ENCODE data around the gene SLC41A2. TPM values are rescaled to one million over a fixed set of nuclear protein-coding genes. Genes with fewer than 3 reads are reported as not detected.

SLC41A2 gene
- total RNA-seq, 3 donors from 2014 or later = 29.3 to 46.2 (median 41.9) TPM

DNA sequence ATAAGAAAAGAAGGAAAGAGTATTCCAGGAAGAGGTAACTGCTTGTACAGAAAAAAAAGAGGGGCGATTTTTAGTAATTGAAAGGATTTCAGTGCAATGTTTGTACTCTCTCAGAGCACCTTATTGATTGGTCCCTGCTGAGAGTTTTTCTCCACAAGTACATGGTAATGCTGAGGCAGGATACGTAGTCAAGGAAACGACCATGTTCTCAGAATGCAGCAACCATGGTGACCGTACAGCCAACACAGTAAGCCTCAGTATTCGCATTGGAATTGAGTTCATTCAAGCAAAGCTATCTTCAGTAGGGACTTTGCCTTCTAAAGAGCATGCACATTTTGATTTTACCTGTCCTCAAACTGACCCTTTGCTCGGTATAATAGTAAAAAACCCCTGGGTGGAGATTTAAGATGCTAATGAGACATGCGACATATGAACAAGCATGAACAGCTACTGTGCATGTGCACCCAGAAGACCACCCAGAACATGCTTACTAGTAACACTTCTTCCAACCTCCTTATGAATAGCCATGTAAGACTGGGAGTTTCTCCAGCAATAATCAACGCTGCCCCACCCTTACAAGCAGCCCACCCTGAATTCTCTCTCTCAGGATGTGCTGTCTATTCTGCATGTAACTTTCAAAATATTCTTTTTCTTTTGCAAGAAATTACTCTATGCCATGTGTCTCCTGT, 6.2 kb upstream of the SLC41A2 start:
- Histone ChIP-seq H3K9me3 (no peaks in the 10 kb centered on the region), H3K4me3 (no peak overlapping the region)
- TF ChIP-seq, protein P1, sequence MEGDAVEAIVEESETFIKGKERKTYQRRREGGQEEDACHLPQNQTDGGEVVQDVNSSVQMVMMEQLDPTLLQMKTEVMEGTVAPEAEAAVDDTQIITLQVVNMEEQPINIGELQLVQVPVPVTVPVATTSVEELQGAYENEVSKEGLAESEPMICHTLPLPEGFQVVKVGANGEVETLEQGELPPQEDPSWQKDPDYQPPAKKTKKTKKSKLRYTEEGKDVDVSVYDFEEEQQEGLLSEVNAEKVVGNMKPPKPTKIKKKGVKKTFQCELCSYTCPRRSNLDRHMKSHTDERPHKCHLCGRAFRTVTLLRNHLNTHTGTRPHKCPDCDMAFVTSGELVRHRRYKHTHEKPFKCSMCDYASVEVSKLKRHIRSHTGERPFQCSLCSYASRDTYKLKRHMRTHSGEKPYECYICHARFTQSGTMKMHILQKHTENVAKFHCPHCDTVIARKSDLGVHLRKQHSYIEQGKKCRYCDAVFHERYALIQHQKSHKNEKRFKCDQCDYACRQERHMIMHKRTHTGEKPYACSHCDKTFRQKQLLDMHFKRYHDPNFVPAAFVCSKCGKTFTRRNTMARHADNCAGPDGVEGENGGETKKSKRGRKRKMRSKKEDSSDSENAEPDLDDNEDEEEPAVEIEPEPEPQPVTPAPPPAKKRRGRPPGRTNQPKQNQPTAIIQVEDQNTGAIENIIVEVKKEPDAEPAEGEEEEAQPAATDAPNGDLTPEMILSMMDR (IDR thresholded peaks at IDR 0.05) = no peak
- TF ChIP-seq POLR2AphosphoS5 (IDR thresholded peaks at IDR 0.05) (no peak), POLR2A (IDR thresholded peaks at IDR 0.05) (no peak)

DNA sequence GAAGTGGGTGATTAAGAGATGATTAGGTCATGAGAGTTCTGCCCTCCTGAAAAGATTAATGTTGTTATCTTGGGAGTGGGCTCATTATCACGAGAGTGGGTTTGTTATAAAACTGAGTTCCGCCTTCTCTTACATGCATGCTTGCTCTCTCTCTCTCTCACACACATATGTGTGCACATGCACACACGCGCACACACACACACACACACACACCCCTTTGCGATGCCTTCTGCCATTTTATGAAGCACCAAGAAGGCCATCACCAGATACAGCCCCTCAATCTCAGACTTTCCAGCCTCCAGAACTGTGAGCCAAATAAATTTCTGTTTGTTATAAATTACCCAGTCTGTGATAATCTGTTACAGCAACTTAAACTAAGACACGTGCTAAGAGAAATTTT, 5.7 kb upstream of the SLC41A2 start:
- intact Hi-C loops (cut with DNase I; ENCODE audit: low total_unique reads) = no loop called here
- no peaks in the 10 kb centered on the region for H3K36me3 ChIP-seq
- no peak for DNase-seq (ENCODE audit: low spot score in 2 of 2)

More for the DNA sequence above, 6.2 kb upstream of the SLC41A2 start:
- no peak for DNase-seq (ENCODE audit: low spot score in 2 of 2)
- no peak overlapping the region for H3K27ac ChIP-seq
- intact Hi-C loops (cut with DNase I; ENCODE audit: low total_unique reads) = no loop called here
- H3K4me1 ChIP-seq = no peaks in the 10 kb centered on the region
- no peaks in the 10 kb centered on the region for H3K36me3 ChIP-seq
- no peaks in the 10 kb centered on the region for H3K27me3 ChIP-seq

DNA sequence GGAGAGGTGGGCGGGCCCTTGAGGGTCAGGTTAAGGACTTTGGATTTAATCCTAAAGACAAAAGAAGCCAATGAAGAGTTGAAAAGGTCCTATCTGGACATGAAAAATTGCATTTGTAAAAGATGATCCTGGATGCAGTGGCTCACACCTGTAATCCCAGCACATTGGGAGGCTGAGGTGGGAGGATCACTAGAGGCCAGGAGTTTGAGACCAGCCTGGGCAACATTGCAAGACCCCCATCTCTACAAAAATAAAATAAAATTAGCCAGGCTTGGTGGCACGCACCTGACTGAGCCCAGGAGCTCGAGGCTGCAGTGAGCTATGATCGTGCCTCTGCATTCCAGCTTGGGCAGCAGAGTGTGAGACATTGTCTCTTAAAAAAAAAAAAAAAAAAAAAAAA, 2.4 kb upstream of the SLC41A2 start:
- Histone ChIP-seq H3K36me3 (no peaks in the 10 kb centered on the region), H3K27me3 (no peaks in the 10 kb centered on the region), H3K9me3 (no peaks in the 10 kb centered on the region), H3K27ac (no peak overlapping the region), H3K4me1 (peaks cover 0 to 4% of the 10 kb centered on the region in 2 donors), H3K4me3 (no peak overlapping the region)
- no peak for TF ChIP-seq POLR2AphosphoS5 (IDR thresholded peaks at IDR 0.05)
- DNase-seq (ENCODE audit: low spot score in 2 of 2) = no peak
- intact Hi-C loops (cut with DNase I; ENCODE audit: low total_unique reads) = no loop called here

More for the DNA sequence above, 5.7 kb upstream of the SLC41A2 start:
- no peak overlapping the region for H3K4me3 ChIP-seq
- no peak overlapping the region for H3K27ac ChIP-seq
- no peaks in the 10 kb centered on the region for H3K27me3 ChIP-seq
- TF ChIP-seq POLR2AphosphoS5 (IDR thresholded peaks at IDR 0.05) = no peak
- TF ChIP-seq POLR2A (IDR thresholded peaks at IDR 0.05) = no peak
- TF ChIP-seq, protein P1 (IDR thresholded peaks at IDR 0.05) = no peak
- no peaks in the 10 kb centered on the region for H3K9me3 ChIP-seq
- peaks cover 0 to 4% of the 10 kb centered on the region in 2 donors for H3K4me1 ChIP-seq

DNA sequence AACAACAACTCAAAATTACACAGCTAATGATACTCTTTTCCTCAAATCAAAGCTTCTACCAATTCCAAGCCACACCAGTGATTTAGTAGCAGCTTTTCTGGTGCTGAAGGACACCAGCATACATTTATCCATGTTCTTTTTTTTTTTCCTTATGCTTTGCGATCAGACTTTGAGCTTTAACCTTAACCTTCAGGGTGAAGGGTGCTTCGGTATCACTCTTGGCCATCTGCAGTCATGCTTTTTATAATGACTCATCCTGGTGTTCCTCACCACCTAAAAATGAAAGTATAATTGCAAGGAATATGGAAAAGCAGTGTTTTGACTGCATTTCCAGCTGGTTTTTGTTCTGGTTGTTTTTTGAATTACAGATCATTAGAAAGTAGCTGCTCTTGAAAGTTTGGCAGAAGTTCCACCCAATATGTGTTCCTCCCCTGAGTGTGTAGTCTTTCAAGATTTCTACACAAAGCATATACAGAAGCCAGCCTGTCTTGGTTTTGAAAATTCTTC, 1.3 kb upstream of the SLC41A2 start:
- Histone ChIP-seq H3K9me3 (no peaks in the 10 kb centered on the region), H3K27me3 (no peaks in the 10 kb centered on the region), H3K4me1 (peaks cover 0 to 4% of the 10 kb centered on the region in 2 donors), H3K36me3 (no peaks in the 10 kb centered on the region), H3K27ac (peak overlapping the region; percentile 30 to 90), H3K4me3 (peak overlapping the region; percentile 81 to 95 (median 86))
- intact Hi-C loops (cut with DNase I; ENCODE audit: low total_unique reads) = no loop called here
- TF ChIP-seq POLR2AphosphoS5 (IDR thresholded peaks at IDR 0.05) (no peak), POLR2A (IDR thresholded peaks at IDR 0.05) (no peak)
- TF ChIP-seq, protein P1 (IDR thresholded peaks at IDR 0.05) = no peak
- no peak for DNase-seq (ENCODE audit: low spot score in 2 of 2)

DNA sequence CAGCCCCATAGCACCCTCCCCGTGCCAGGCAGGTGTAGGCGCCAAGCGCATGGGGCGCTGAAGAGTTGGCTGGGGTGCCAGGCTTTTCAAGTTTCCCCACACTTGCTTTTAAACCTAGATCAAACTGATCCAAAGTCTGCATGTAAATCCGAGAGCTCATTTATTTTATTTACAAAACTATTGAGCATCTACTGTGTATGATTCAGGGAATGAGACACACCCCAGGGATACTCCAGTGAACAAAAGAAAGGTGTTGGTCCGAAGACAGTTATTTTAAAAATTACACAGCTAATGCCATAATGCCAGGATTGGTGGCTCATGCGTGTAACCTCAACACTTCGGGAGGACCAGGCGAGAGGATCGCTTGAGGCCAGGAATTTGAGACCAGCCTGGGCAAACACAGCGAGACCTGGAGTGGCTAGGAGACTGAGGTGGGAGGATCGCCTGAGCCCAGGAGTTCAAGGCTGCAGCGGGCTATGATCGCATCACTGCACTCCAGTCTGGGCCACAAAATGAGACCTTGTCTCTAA, 780 bp upstream of the SLC41A2 start:
- intact Hi-C loops (cut with DNase I; ENCODE audit: low total_unique reads) = no loop called here
- Histone ChIP-seq H3K27ac (peak overlapping the region; percentile 79 to 90), H3K4me1 (peaks cover 0 to 4% of the 10 kb centered on the region in 2 donors), H3K27me3 (no peaks in the 10 kb centered on the region), H3K9me3 (no peaks in the 10 kb centered on the region), H3K4me3 (peak overlapping the region; percentile 81 to 95 (median 86)), H3K36me3 (no peaks in the 10 kb centered on the region)
- TF ChIP-seq POLR2AphosphoS5 (IDR thresholded peaks at IDR 0.05) (no peak), POLR2A (IDR thresholded peaks at IDR 0.05) (no peak)
- TF ChIP-seq, protein P1 (IDR thresholded peaks at IDR 0.05) = no peak
- DNase-seq (ENCODE audit: low spot score in 2 of 2) = no peak

All from breast epithelium (tissue), 4 donors.